AG09309 (cell line): ENCODE data around the gene EXOC7.

ENCODE experiments used
- DNase-seq: peaks from one replicate; pipeline ENCODE4 v3.0.0-alpha.2; 2010; ENCODE audit warnings: low read depth
- H3K4me3 ChIP-seq: 2 replicates; pipeline ENCODE4 v1.5.1; 2011; ENCODE audit warnings: mild to moderate bottlenecking, low read depth, low read length, moderate library complexity; ENCODE audit not compliant: control insufficient read depth
- TF ChIP-seq, protein P1 (sequence below): IDR thresholded peaks from 2 replicates; pipeline ENCODE4 v1.5.1; 2011; ENCODE audit warnings: mild to moderate bottlenecking, low read depth, low read length, inconsistent platforms; ENCODE audit not compliant: insufficient read depth, control insufficient read depth; ENCODE audit errors: missing control alignments

Gene EXOC7

DNA sequence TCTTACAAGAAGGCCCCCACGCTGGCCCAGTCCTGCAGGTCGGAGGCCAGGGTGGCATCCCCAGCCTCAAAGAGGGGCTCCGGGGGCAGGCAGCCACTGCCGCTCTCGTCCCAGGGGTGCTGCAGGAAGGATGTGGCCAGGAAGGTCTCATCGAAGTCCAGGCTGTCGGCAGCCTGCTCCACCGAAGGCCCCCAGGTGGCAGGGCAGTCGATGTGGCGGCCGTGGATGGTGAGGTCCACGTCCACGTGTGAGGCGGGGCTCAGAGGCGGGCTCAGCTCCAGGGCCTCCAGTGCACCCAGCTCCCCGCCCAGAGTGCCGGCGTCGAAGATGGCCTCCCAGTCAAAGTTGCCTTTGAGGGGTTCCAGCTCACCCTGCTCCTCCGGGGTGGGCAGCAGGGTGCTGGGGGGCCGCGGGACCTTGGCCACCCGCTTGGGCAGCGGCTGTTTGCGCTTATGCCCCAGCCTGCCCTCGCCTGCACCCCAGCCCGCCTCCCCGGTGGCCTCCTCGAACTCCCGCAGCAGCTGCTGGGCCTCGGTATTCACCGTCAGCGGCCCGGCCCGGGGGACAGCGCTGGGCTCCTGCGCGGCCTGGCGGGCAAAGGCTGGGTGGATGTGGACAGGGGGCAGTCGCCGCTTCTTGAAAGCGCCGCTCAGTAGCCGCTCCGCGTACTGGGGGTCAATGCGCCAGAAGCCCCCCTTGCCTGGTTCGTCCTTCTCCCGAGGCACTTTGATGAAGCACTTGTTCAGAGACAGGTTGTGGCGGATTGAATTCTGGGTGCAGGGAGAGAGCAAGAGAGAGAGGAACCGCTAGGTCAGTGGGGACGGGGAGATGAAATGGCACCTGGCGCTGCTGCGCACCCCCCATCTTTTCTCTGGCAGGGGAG lies 34.0 kb upstream of the EXOC7 start:
- H3K4me3 ChIP-seq, result no peak overlapping the region
- DNase-seq, result no peak
- TF ChIP-seq, protein P1, sequence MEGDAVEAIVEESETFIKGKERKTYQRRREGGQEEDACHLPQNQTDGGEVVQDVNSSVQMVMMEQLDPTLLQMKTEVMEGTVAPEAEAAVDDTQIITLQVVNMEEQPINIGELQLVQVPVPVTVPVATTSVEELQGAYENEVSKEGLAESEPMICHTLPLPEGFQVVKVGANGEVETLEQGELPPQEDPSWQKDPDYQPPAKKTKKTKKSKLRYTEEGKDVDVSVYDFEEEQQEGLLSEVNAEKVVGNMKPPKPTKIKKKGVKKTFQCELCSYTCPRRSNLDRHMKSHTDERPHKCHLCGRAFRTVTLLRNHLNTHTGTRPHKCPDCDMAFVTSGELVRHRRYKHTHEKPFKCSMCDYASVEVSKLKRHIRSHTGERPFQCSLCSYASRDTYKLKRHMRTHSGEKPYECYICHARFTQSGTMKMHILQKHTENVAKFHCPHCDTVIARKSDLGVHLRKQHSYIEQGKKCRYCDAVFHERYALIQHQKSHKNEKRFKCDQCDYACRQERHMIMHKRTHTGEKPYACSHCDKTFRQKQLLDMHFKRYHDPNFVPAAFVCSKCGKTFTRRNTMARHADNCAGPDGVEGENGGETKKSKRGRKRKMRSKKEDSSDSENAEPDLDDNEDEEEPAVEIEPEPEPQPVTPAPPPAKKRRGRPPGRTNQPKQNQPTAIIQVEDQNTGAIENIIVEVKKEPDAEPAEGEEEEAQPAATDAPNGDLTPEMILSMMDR, result no peak

DNA sequence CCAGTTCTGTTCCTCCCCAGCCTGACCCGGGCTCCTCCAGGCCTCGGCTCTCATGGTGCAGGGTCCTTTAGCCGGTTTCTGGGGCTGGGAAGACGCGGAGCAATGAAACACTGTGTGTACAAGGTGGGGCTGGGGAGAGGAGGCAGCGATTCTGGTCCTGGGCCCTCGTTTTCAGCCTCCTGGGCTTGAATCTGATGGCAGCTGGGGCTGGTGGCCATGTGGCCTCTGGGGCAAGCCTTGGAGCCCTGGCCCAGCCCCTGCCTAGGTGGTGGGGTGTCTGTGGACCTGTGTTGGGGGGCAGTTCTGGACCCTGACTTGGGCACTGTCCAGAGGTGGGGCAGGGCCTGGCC lies 33.4 kb upstream of the EXOC7 start:
- no peak for DNase-seq
- TF ChIP-seq, protein P1, result no peak
- no peak overlapping the region for H3K4me3 ChIP-seq

DNA sequence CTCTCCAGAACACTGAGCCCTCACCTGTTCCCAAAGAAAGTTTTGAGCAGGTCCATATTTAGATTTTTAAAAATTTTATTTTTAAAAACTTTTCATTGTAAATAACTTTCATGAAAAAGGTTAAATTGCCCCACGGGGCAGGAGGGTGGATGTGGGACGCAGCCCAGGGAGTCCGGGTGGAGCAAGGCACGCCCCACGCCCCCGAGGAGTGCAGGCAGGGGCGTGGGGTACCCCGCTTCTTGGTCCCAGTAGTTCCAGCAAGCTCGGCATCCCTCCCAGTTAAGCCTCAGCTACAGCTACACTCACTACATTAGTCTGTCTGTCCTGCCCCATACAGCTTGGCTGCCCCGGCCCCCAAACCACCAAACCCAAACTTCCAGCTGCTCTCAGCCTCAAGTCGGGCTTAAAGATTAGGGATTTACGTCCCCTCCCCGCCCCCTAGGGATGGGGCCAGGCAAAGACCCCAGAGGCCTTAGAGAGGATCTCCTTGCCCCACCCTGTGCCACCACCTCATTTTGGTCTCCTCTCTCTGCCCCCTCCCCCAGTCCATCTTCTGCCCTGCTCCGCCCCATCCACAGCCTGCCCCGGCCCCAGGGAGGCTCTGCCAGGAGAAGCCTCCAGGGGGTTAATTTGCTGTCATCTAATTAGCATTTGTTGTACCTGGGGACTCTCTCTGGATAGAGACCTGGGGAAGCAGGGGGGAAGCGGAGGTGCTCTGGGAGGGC lies 32.9 kb upstream of the EXOC7 start:
- TF ChIP-seq, protein P1, result no peak
- H3K4me3 ChIP-seq, result no peak overlapping the region
- no peak for DNase-seq

DNA sequence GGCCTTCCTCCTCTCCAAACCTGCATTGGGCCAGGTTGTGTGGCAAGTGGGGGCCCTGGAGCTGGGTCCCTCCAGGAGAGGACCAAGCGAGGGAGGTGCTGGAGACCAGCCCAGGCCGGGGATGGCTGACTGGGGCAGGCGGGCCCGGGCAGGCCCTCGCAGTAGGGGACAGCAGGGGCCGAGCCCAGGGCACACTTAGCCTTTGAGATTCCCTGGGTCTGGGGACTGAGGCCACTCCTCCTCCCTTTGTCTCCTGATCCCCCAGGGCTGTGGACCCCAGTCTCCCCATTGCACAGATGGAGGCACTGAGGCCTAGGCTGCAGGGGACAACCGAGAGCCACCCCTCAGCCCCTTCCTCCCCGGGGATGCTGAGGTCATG lies 32.2 kb upstream of the EXOC7 start:
- TF ChIP-seq, protein P1, result no peak
- no peak overlapping the region for H3K4me3 ChIP-seq
- no peak for DNase-seq

- DNase-seq, result no peak
- H3K4me3 ChIP-seq, result no peak overlapping the region
- TF ChIP-seq, protein P1, result no peak
Measured at GRCh38 chr17:76134911-76135809, 31.6 kb upstream of the EXOC7 start.
